Stimulated activated CD4-positive, alpha-beta T cell treated with anti-CD3 and anti-CD28 coated beads, Interleukin-1b, Interleukin-23, amount 100 ng/mL, for 48 hours (primary cell): ENCODE measurements around the gene IGIP.

Experiments used
- DNase-seq: peaks from one replicate; pipeline ENCODE4 v3.0.0-alpha.2; 2020

Gene IGIP

DNA sequence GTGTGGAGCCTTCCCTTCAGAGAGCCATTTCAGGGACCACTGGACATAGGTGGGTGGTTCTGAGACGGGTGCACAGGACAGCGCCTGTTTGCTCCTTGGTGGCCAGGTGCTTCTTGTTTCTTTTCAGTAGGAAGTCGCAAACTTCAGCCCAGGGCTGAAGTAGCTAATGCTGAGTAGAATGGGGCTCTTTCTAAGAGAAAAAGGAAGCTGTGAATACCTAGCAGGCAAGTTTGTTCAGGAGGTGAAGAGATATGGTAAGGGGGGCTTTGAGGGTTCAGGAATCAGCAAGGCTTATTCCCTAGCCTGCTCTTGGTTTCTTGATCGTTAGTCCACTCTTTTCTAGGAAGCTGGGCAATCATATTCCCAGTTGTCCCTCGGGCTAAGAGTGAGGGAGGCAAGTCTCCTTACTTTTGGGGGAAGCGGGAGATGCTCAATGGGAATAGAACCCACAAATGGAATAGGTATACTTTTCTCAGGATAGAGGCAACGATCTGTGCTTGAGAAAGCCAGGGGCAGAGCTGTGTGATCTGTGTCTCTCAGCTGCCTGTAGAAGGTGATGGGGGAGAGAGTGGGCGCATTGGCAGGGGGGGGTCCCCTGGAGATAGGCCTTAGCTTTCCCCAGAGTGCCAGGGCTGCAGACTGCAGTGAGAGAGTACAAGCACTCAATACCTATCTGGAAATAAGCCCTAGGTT is 13.7 kb upstream of the IGIP start:
- DNase-seq: no peak

DNA sequence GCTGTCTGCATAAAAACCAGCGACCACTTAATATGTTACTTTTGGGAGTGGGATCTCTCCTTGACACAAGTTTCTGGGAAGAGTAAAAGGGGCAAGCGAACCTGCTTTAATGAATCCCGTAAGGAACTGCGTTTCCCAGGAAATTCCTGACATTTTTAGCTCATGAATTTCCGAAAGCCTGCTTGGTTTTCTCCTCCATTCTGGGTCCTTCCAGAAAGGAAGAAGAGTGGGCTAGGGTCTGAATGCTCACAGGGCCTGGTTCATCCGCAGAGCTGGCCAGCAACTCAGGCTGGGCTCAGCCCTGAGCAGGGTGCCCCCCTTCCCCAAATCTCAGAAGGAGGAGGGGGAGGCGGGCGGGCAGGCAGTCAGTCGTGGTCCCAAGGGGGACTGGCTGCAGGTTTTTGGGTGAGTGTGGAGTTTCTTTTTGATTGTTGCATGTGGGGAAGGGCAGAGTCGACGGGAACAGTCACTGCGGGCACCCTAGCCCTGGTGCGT is 13.0 kb upstream of the IGIP start:
- DNase-seq: no peak

DNA sequence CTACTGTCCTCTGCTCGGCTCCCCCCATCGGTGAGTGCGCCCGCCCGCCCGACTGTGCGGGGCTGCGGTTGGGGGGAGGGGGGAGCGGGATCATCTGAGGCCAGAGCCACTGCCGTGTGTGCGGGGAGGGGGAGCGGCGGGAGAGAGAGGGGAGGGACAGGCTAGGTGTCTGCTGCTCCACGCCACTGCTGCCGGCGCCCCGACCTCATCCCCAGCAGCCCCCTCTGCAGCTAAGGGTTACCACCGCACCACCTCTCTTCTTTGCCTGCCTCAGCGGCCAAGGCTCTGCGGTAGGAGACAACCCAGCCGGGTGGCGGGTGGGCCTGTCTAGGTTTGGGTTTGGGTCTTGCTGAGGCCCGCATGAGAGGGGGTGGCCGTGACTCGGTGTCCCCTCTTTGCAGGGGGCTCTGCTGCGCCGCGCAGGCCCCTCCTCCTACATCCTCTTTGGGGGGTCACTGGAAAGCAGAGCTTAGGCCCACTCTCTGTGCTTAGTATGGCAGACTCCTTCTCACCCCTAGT is 12.5 kb upstream of the IGIP start:
- DNase-seq: peak; percentile 24

DNA sequence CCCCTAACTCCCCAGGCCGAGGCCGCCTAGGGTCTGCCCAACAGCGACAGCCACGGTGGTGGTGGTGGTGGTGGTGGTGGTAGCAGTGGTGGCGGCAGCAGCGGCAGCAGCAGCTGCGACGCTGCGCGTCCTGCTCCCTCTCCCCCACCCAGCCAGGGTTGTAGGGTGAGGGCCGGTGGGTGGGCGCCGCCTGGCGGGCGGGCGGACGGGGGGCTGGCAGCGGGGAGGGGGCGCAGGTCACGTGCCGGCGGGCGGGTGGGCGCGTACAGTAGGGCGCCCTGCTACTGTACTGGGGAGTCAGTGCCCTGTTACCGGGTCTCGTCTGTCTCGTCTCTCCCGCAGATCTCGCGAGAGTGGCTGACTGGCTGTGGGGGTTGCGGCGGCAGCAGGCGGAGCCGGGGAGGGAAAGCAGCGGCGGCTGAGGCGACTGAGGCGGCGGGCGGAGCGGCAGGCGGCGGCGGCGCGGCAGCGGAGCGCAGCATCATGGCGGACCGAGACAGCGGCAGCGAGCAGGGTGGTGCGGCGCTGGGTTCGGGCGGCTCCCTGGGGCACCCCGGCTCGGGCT is 12.0 kb upstream of the IGIP start, which contains the start of gene PURA:
Gene PURA (plus strand): TSS at position 411 of the 565 bp plus-strand sequence. CDS start 73 bp downstream, at position 484.
- peak; percentile 96 for DNase-seq

DNA sequence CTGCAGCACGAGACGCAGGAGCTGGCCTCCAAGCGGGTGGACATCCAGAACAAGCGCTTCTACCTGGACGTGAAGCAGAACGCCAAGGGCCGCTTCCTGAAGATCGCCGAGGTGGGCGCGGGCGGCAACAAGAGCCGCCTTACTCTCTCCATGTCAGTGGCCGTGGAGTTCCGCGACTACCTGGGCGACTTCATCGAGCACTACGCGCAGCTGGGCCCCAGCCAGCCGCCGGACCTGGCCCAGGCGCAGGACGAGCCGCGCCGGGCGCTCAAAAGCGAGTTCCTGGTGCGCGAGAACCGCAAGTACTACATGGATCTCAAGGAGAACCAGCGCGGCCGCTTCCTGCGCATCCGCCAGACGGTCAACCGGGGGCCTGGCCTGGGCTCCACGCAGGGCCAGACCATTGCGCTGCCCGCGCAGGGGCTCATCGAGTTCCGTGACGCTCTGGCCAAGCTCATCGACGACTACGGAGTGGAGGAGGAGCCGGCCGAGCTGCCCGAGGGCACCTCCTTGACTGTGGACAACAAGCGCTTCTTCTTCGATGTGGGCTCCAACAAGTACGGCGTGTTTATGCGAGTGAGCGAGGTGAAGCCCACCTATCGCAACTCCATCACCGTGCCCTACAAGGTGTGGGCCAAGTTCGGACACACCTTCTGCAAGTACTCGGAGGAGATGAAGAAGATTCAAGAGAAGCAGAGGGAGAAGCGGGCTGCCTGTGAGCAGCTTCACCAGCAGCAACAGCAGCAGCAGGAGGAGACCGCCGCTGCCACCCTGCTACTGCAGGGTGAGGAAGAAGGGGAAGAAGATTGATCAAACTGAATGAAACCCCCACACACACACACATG is 11.2 kb upstream of the IGIP start:
- peak; percentile 39 for DNase-seq

DNA sequence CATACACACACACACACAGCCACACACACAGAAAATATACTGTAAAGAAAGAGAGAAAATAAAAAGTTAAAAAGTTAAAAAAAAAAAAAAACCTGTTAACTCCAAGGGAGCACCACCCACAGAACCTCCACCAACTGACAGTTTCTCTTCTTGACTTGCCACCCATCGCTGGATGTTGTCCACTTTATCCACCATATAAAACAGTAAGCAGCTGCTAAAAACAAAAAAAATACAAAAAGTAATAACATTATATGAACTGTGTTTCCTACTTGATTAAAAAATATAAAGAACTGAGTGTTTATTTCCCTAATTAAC is 10.6 kb upstream of the IGIP start:
- no peak for DNase-seq

DNA sequence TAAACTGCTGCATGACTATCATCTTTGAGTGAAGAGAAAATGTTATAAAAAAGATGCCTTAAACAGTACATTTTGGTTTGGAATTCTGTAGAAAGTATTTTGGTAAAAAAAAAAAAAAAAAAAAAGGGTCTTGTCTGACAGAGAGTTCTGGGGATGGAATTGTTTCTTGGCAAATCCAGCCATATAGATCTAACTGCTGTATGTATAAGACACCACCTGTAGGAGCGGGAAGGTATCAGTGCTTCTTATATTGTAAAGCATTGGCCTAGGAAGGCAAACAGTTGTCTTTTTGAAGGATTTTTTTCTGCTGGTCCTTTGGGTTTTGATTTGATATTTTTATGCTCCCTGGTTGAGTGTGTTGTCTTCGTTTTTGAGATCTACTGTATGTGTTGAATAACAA is 9.0 kb upstream of the IGIP start:
- no peak for DNase-seq

DNA sequence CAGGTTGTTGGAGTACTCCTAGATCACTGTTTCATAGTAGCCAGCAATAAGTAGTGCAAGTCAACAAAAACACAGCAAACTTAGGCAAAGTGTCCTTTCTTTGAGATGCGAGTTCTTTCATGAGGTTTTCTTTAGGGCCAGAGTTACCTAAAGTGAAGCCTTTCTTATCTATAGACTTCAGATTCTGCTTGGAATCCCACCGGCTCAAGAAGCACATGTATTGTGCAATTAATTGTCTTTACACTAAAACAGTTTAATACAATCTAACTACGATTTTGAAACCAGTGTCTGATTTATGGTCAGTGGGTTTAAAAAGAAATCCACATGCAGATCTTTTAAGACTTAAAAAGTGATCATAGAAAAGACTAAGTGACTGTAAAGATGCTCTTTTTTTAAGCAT is 8.2 kb upstream of the IGIP start:
- DNase-seq: no peak

DNA sequence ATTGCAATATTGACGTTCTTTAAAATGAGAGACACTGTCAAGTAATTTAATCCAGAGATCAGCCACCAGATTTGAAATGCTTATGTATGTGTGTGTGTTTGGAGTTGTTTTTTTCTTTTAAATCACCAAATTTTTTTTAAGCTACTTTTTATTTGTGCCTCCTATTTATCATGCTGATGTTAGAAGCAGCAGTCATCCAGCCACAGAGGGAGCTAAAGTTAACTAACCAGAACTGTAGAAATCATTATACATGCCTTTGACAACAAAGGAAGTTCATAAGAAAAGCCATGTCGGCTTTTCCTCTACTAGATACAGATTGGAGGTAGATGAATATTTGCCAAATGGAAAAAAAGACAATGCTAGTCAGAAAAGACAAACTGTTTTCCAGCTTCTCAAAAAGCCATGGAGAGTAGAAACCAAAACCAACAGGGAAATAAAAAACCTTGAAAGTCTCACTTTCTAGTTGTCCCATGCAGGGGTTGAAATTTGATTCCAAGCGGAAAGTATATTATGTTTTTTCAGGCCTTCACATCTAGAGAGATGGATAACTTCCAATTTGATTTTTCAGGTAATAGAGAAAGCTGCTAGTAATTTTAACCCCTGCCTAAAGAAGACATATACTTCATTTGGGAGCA is 7.3 kb upstream of the IGIP start:
- no peak for DNase-seq

DNA sequence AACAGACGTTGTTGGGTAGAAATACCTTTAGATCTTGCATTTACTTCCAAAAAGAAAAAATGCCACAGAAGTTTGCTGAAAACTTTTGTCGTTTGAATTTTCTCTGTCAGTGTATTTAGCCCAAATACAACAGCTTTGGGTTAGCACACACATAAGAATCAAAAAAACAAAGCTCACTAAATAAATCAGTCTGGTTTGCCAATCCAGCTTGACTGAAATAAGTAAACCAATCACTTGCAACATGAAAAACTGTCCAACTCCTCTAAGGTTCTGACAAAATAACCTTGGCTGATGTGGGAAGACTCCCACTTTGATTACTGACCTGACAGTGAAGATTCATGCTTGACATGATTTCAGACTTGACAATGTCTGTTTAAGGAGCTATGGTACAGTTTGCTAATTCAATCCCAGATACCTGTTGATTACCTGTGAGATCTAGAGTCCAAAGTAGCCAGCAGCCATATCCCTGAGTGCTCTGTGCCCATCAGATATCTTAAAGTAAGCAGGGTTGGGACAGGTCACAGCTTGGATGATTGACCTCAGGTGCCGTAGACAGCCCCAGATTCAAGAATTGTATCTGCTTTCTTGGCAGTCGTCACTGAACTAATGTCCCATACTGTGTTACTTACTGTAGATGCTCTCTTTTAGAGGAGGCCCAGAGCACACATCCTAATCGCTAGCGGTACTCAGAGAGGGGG is 727 bp downstream of the IGIP start:
- DNase-seq: no peak

DNA sequence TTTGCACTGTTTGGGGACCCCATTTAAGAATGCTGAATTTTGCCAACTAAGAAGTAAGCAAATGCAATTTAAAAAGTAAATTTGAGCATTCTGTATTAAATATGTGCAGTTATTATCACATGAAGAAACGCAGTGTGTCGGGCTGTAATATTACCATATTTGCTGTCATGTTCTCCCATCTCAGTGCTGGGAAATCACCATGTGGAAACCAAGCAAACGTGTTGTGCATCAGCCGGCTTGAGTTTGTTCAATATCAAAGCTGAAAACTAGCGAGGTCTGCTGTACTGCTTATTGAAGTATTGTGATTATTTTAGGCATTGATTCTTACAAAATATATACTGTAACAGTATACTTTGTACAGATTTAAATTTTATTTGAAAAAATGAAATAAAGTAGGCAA is 2.6 kb downstream of the IGIP start:
- no peak for DNase-seq

DNA sequence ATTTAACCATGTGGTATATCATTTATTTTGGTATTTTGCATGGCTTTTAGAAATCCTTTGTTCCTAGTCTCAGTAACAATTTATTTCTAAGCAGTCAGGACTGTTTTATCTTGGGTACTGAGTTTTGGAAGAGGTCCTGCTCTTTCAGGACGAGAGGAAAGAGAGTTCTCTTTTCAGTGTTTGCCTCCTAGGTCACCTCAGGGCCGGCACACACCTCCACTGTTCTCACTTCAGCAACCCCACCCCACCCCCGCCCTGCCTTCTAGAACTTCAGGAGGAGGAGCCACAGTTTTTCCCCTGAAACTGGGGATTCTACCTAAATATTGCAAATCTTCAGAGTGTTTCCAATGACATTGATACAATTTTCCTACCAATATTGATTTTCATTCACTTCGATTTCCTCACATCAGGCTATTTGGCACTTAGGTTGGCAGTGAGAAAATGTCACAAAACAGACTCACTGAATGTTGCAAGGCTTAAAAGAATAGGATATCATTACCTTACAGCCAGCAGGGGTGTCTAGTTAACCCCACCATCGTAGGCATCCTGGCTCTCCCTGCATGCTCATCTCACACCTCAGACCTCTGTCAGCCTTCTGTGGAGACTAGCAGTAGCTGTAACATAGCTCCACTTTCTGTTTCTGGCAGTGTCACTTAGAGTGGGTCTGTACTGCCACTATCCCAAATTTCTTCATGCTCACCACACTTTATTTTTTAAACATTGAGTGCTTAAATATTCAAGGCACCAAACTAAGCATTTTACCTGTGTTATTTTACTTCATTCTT is 5.4 kb downstream of the IGIP start:
- DNase-seq: no peak

DNA sequence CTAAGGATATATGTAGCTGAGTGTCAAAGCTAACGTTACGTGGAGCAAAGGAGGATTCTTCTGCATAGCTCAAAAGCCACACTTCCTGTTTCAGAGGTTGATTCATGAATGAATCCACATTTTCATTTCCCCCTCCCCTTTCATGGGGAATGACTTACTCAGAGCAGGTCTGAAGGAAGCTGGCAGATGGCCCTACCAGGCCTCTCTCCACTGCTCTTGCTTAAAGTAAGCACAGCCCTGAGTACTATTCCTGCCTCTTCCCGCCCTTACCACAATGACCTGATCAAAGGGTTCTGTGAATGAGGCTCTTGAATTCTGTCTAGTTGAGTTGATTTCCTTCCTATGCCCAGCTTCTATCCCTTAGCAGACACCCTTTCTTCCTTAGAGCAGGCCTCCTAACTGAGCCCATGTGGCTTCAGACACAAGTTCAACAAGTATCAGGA is 6.3 kb downstream of the IGIP start:
- DNase-seq: peak; percentile 27

DNA sequence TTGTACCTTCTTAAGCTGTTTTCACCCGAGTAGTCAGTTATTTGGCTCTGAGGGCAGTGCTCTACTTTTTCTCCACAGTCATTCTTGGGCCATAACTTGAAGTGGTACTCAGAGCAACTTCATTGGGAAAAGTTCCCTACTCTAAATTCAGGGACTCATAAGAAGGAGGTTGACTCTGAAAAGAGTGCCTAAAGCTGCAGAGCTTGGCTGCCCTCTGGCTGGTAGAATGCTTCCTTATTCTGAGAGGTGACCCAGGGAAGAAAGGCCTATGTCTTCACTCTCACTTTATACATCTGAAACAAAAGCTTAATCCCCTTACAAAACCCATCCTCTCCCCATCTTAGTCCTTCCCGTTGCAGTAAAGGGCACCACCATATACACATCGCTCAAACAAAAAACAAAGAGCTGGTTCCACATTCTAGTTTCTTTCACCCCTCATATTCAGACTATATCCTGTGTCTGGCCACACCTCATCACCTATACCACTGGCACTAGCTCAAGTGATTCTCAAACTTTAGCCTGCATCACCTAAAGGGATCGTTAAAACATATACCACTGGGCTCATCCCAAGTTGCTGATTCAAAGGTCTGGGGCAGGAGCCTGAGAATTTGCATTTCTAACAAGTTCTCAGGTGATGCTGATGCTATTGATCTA is 7.9 kb downstream of the IGIP start:
- DNase-seq: no peak

DNA sequence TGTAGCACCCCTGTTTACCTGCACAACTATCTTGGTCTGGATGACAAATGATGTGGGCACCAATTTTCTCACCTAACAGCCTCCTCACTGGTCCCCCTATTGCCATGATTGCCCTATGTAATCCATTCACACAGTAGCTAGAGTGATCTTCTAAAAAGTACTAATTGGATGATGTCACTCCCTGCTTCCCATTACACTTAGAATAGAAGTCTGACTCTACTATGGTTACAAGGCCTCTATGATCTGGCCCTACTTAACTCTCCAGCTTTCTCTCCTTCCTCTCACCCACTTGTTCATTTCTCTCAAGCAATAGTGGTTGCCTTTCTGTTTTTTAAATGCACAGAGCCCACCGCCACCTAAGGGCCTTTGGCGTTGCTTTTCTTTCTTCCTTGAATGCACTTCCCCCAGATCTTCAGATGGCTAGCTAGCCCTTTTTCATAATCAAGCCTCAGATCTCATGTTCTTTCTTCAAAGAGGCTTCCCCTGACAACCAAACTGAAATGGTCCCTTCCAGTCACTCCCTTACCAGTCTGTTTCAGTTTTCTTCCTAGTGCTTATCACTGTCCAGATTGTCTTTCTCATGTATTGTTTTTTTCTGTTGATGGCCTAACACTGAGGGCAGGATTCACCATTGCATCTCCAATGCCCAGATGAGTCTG is 8.7 kb downstream of the IGIP start:
- DNase-seq: no peak

DNA sequence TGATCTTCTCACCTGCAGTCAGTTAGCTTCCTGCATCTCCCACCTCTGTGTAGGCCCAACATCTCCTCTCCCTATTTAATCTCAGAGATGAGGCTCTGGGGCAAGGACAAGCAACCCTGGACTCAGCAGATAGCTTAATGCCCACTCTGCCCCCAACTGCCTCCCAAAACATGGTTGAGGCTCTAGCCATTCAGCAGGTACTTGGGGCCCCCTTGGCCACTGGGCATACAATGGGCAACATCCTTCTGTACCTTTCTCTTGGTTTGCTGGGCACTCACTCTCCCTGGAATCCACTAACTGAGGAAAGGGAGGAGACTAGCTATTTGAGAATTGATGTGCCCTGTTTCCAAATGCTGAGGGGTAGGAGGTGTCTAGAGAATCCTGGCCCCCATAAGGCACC is 9.4 kb downstream of the IGIP start:
- no peak for DNase-seq

DNA sequence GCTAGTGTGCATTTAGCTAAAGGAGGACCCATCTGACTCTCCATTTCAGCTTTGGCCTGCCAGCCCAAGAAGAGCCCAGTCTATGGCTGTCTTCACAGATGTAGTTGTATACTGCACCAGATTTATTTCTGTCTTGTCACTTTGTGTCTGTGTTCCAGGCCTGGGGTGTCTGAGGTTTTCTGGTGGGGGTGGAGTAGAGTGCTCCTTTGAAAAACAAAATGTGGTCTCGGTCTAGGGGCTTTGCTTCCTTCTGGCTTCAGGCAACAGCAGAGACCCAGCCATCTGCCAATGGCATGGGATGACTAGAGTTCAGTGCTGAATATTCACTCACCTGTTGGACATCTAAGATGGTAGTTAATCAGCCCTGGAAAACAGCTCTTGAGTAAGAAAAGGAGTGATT is 10.9 kb downstream of the IGIP start:
- no peak for DNase-seq

DNA sequence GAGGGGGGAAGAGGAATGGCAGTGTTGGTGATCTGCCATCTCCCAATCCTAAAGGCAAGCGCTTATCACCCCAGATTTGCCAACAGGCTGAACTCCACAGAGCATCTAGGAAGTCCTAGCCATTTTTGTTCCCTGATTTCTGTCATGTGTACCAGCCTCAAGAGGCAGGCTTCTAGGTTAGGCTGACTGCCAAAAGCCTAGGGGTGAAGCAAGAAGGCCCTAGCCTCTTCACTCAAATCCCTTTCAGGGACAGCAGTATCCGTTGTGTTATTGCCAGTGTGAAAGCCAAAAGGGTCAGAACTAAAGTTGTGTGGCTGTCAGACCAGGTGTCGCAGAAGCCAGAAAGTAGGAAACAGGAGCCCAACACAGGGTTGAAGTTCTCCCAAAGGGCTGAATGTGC is 14.7 kb downstream of the IGIP start:
- no peak for DNase-seq

DNA sequence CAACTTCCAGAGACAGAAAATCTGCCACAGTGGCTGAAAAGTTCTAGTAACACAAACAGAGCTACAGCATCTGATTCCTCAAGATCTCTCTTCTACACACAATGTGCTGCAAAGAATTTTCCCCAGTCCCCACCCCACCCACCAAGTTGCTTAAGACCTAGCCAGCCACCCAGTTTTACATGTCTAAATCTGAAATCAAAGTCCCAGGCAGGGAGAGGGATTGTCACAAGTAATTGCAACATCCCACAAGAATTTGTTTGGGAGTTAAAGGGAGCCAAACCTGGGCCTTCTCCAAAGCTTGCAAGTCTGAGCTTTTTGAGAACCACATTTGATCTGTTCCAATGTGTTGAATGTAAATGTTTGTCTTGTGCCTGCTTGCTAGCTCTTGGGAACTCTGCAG is 15.5 kb downstream of the IGIP start:
- no peak for DNase-seq

DNA sequence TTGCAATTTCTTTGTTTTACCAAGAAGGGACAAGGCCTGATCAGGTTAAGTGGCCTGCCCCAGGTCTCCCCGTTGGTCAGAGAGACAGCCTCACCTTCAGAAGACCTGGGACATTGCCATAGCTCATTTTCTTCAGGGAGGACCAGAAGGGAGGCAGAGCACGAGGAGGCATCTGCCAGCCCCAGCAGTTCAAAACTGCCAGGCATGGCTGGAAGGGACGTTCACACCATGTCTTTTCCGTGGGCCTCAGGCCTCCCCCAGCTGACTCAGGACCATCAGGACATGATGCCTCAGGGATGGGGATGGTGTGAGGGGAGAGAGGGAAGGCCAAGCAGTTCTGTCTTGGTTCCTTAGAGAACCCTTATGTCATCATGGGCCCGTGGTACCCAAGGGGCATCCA is 16.5 kb downstream of the IGIP start:
- DNase-seq: no peak

DNA sequence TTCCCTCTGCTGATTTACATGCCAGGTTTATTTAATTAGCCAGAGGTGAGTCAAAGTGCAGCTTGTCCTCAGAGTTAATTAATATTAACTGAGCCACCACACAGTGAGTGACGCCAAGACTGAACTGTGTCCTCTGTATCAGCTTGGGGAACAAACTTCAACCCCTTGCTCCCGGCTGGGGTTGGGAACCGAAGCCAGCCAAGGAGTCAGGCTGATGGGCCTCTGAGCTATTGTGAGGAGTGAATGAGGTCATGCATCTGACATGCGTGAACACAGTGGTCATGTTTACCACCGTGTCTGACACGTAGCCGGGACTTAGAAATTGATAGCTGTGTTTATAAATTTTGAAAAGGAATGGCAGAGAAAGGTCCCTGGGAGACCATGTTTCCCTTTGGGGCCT is 17.1 kb downstream of the IGIP start:
- no peak for DNase-seq
